Neuron (in vitro differentiated cells): ENCODE measurements around the gene STMN3.

ENCODE experiments used
- H2AFZ ChIP-seq: one replicate; pipeline ENCODE4 v1.6.1; 2013; ENCODE audit warnings: low read depth, mild to moderate bottlenecking, inconsistent platforms, low read length, moderate library complexity
- H3K27me3 ChIP-seq: one replicate; pipeline ENCODE4 v1.6.1; 2013; ENCODE audit warnings: low read length; ENCODE audit not compliant: insufficient read depth
- H3K36me3 ChIP-seq: one replicate; pipeline ENCODE4 v1.6.1; 2013; ENCODE audit warnings: low read length; ENCODE audit not compliant: insufficient read depth
- H3K4me1 ChIP-seq: one replicate; pipeline ENCODE4 v1.6.1; 2013; ENCODE audit warnings: low read length; ENCODE audit not compliant: insufficient read depth
- H3K4me3 ChIP-seq: 2 replicates; pipeline ENCODE4 v1.5.1; 2013; ENCODE audit warnings: mild to moderate bottlenecking, low read length, moderate library complexity
- H3K9me3 ChIP-seq: one replicate; pipeline ENCODE4 v1.6.1; 2013; ENCODE audit warnings: low read length

Gene STMN3

GRCh38 chr20:63653041-63653973 is at the start of gene STMN3:
Gene STMN3, minus strand, starts transcription at chr20:63653424. Its CDS starts 79 bp downstream, at chr20:63653345.
- peaks cover 30% of the 10 kb centered on the region for H3K4me1 ChIP-seq
- H3K27me3 ChIP-seq = no peaks in the 10 kb centered on the region
- H3K9me3 ChIP-seq = no peaks in the 10 kb centered on the region
- no peak within 1 kb of the TSS for H2AFZ ChIP-seq
- peak within 1 kb of the TSS; percentile 88 for H3K4me3 ChIP-seq
- H3K36me3 ChIP-seq = peaks cover 6% of the 10 kb centered on the region

- no peak overlapping the region for H2AFZ ChIP-seq
- H3K4me3 ChIP-seq = no peak overlapping the region
- peaks cover 13% of the 10 kb centered on the region for H3K4me1 ChIP-seq
- no peaks in the 10 kb centered on the region for H3K27me3 ChIP-seq
- peaks cover 31% of the 10 kb centered on the region for H3K36me3 ChIP-seq
- no peaks in the 10 kb centered on the region for H3K9me3 ChIP-seq
These were observed 48.9 kb upstream of the STMN3 start for GRCh38 chr20:63702036-63702665.

GRCh38 chr20:63701329-63702035 is 48.3 kb upstream of the STMN3 start:
- Histone ChIP-seq H3K27me3 (no peaks in the 10 kb centered on the region), H3K36me3 (peaks cover 34% of the 10 kb centered on the region), H2AFZ (no peak overlapping the region), H3K9me3 (no peaks in the 10 kb centered on the region), H3K4me3 (no peak overlapping the region), H3K4me1 (peaks cover 9% of the 10 kb centered on the region)

GRCh38 chr20:63701051-63701328 is 47.8 kb upstream of the STMN3 start:
- Histone ChIP-seq H3K9me3 (no peaks in the 10 kb centered on the region), H3K27me3 (no peaks in the 10 kb centered on the region), H3K36me3 (peaks cover 30% of the 10 kb centered on the region), H3K4me1 (peaks cover 6% of the 10 kb centered on the region), H2AFZ (no peak overlapping the region), H3K4me3 (no peak overlapping the region)

GRCh38 chr20:63700199-63701050 is 47.2 kb upstream of the STMN3 start:
- Histone ChIP-seq H3K9me3 (no peaks in the 10 kb centered on the region), H3K4me3 (no peak overlapping the region), H3K36me3 (peaks cover 25% of the 10 kb centered on the region), H2AFZ (no peak overlapping the region), H3K27me3 (no peaks in the 10 kb centered on the region), H3K4me1 (peaks cover 6% of the 10 kb centered on the region)

- Histone ChIP-seq H3K4me1 (peaks cover 6% of the 10 kb centered on the region), H3K4me3 (no peak overlapping the region)
These were observed 46.4 kb upstream of the STMN3 start for GRCh38 chr20:63699466-63700198.

GRCh38 chr20:63698739-63699465 is 45.7 kb upstream of the STMN3 start:
- Histone ChIP-seq H3K9me3 (no peaks in the 10 kb centered on the region), H3K4me1 (peaks cover 6% of the 10 kb centered on the region), H3K4me3 (no peak overlapping the region), H3K36me3 (peaks cover 15% of the 10 kb centered on the region), H3K27me3 (no peaks in the 10 kb centered on the region), H2AFZ (no peak overlapping the region)

More at GRCh38 chr20:63699466-63700198, 46.4 kb upstream of the STMN3 start:
- no peak overlapping the region for H2AFZ ChIP-seq
- no peaks in the 10 kb centered on the region for H3K27me3 ChIP-seq
- H3K36me3 ChIP-seq = peaks cover 21% of the 10 kb centered on the region
- H3K9me3 ChIP-seq = no peaks in the 10 kb centered on the region

GRCh38 chr20:63697868-63698545 is 44.8 kb upstream of the STMN3 start:
- Histone ChIP-seq H2AFZ (no peak overlapping the region), H3K36me3 (peaks cover 14% of the 10 kb centered on the region), H3K9me3 (no peaks in the 10 kb centered on the region), H3K4me3 (no peak overlapping the region), H3K27me3 (no peaks in the 10 kb centered on the region), H3K4me1 (peaks cover 6% of the 10 kb centered on the region)

- Histone ChIP-seq H3K27me3 (no peaks in the 10 kb centered on the region), H3K4me3 (no peak overlapping the region), H3K9me3 (no peaks in the 10 kb centered on the region), H2AFZ (no peak overlapping the region), H3K4me1 (peaks cover 6% of the 10 kb centered on the region), H3K36me3 (peaks cover 14% of the 10 kb centered on the region)
These were observed 44.2 kb upstream of the STMN3 start for GRCh38 chr20:63697357-63697867.

GRCh38 chr20:63696628-63697356 is 43.6 kb upstream of the STMN3 start, which contains the start of gene TNFRSF6B:
Gene TNFRSF6B, plus strand, starts transcription at chr20:63696652. Its CDS starts 116 bp downstream, at chr20:63696768.
- H3K27me3 ChIP-seq = no peaks in the 10 kb centered on the region
- H3K4me1 ChIP-seq = peaks cover 6% of the 10 kb centered on the region
- H2AFZ ChIP-seq = no peak within 1 kb of the TSS
- no peak within 1 kb of the TSS for H3K4me3 ChIP-seq
- peaks cover 14% of the 10 kb centered on the region for H3K36me3 ChIP-seq
- H3K9me3 ChIP-seq = no peaks in the 10 kb centered on the region

- Histone ChIP-seq H3K27me3 (no peaks in the 10 kb centered on the region), H2AFZ (no peak overlapping the region), H3K4me3 (no peak overlapping the region), H3K4me1 (peaks cover 6% of the 10 kb centered on the region), H3K36me3 (peaks cover 14% of the 10 kb centered on the region), H3K9me3 (no peaks in the 10 kb centered on the region)
These were observed 43.0 kb upstream of the STMN3 start for GRCh38 chr20:63696306-63696627.
